PFSK-1 (cell line): ENCODE data around the gene NCEH1.

ENCODE experiments used
- FOXP2 ChIP-seq: optimal IDR thresholded peaks from 2 replicates; pipeline ENCODE3; 2011; ENCODE audit warnings: borderline replicate concordance, control low read depth, inconsistent platforms; ENCODE audit not compliant: insufficient read depth; ENCODE audit errors: extremely low read length, extremely low read depth
- POLR2AphosphoS5 ChIP-seq: IDR thresholded peaks from 2 replicates; pipeline ENCODE4 v1.6.1; 2012; ENCODE audit warnings: low read depth, mild to moderate bottlenecking, control low read depth, low read length, moderate library complexity
- SIN3A ChIP-seq: IDR thresholded peaks from 2 replicates; pipeline ENCODE4 v1.6.1; 2012; ENCODE audit warnings: mild to moderate bottlenecking, low read length, moderate library complexity, borderline replicate concordance; ENCODE audit not compliant: insufficient read depth
- TAF1 ChIP-seq: IDR thresholded peaks from 2 replicates; pipeline ENCODE4 v1.6.1; 2012; ENCODE audit warnings: low read length, control low read depth, borderline replicate concordance; ENCODE audit not compliant: insufficient read depth
- TF ChIP-seq, protein P1 (sequence below), 2 experiments: IDR thresholded peaks; 2 replicates each; pipeline versions ENCODE4 v1.6.1 to v1.8.0; 2011 to 2012; ENCODE audit warnings: low read depth in 2 of 2, low read length in 2 of 2, control low read depth in 1 of 2, inconsistent platforms in 1 of 2, mild to moderate bottlenecking in 1 of 2, moderate library complexity in 1 of 2; ENCODE audit not compliant: insufficient read depth in 1 of 2

DNA sequence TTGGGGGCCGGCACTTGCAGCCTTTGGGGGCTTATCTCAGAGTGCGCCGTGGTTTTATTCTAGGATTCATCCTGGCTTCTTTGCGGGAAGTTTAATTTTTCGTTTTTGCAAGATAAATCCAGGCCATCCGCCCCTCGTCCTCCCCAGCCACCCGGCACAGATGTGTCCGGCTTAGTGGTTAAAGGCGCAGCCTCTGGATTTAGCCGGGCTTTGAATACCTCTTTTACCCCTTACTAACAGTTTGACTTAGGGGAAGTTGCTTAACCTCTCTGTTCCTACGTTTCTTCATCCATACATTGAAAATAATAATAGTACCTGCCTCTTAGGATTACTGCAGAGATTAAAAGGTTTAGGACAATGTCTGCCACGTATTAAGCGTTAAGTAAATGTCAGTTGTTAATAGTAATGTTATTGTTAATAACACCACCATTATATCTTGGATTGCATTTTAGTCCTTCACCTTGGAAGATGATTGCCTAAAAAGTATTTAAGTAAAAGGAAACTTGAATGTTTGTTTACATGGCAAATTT is 40.4 kb upstream of the NCEH1 start:
- no peak for TF ChIP-seq TAF1
- no peak for TF ChIP-seq POLR2AphosphoS5
- no peak for TF ChIP-seq SIN3A
- TF ChIP-seq, protein P1, sequence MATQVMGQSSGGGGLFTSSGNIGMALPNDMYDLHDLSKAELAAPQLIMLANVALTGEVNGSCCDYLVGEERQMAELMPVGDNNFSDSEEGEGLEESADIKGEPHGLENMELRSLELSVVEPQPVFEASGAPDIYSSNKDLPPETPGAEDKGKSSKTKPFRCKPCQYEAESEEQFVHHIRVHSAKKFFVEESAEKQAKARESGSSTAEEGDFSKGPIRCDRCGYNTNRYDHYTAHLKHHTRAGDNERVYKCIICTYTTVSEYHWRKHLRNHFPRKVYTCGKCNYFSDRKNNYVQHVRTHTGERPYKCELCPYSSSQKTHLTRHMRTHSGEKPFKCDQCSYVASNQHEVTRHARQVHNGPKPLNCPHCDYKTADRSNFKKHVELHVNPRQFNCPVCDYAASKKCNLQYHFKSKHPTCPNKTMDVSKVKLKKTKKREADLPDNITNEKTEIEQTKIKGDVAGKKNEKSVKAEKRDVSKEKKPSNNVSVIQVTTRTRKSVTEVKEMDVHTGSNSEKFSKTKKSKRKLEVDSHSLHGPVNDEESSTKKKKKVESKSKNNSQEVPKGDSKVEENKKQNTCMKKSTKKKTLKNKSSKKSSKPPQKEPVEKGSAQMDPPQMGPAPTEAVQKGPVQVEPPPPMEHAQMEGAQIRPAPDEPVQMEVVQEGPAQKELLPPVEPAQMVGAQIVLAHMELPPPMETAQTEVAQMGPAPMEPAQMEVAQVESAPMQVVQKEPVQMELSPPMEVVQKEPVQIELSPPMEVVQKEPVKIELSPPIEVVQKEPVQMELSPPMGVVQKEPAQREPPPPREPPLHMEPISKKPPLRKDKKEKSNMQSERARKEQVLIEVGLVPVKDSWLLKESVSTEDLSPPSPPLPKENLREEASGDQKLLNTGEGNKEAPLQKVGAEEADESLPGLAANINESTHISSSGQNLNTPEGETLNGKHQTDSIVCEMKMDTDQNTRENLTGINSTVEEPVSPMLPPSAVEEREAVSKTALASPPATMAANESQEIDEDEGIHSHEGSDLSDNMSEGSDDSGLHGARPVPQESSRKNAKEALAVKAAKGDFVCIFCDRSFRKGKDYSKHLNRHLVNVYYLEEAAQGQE (IDR thresholded peaks at IDR 0.05; ENCODE audit: insufficient read depth in 1 of 2, low read depth in 2 of 2, low read length in 2 of 2), result no peak
- no peak for TF ChIP-seq FOXP2
